CD4-positive, alpha-beta T cell treated with Interleukin-2 at 100 ng/mL for 4 hours (primary cell): ENCODE measurements around the gene IL22RA1.
A peak's percentile ranks its signal among the peaks of the same experiment; 100 is the strongest.

Experiments used
- DNase-seq: peaks from one replicate; pipeline ENCODE4 v3.0.0-alpha.2; 2020; ENCODE audit warnings: low spot score

The IL22RA1 gene

GRCh38 chr1:24165500-24165899 lies 22.6 kb upstream of the IL22RA1 start:
- no peak for DNase-seq

GRCh38 chr1:24164004-24164403 lies 21.1 kb upstream of the IL22RA1 start:
- no peak for DNase-seq

- DNase-seq: no peak
Observed at GRCh38 chr1:24162201-24162600, 19.3 kb upstream of the IL22RA1 start.

GRCh38 chr1:24161270-24161669 lies 18.3 kb upstream of the IL22RA1 start:
- no peak for DNase-seq

- no peak for DNase-seq
Observed at GRCh38 chr1:24159366-24159765, 16.4 kb upstream of the IL22RA1 start.

GRCh38 chr1:24157918-24158481 lies 15.1 kb upstream of the IL22RA1 start:
- DNase-seq: no peak

- DNase-seq: no peak
Observed at GRCh38 chr1:24156542-24157260, 13.8 kb upstream of the IL22RA1 start.

- no peak for DNase-seq
Observed at GRCh38 chr1:24155011-24155782, 12.3 kb upstream of the IL22RA1 start.

- DNase-seq: no peak
Observed at GRCh38 chr1:24154215-24154614, 11.3 kb upstream of the IL22RA1 start.

- DNase-seq: no peak
Observed at GRCh38 chr1:24152631-24153494, 9.9 kb upstream of the IL22RA1 start.

- no peak for DNase-seq
Observed at GRCh38 chr1:24151175-24151533, 8.2 kb upstream of the IL22RA1 start.

- peak; percentile 86 for DNase-seq
Observed at GRCh38 chr1:24150234-24151174, 7.6 kb upstream of the IL22RA1 start.

GRCh38 chr1:24149866-24150233 lies 6.9 kb upstream of the IL22RA1 start:
- DNase-seq: peak; percentile 63

- DNase-seq: no peak
Observed at GRCh38 chr1:24147816-24148215, 4.9 kb upstream of the IL22RA1 start.

- no peak for DNase-seq
Observed at GRCh38 chr1:24147194-24147593, 4.3 kb upstream of the IL22RA1 start.

GRCh38 chr1:24141311-24141997 lies 1.5 kb downstream of the IL22RA1 start:
- no peak for DNase-seq

- DNase-seq: no peak
Observed at GRCh38 chr1:24140741-24141181, 2.2 kb downstream of the IL22RA1 start.

- no peak for DNase-seq
Observed at GRCh38 chr1:24139841-24140425, 3.0 kb downstream of the IL22RA1 start.

GRCh38 chr1:24139222-24139489 lies 3.8 kb downstream of the IL22RA1 start:
- no peak for DNase-seq

- DNase-seq: no peak
Observed at GRCh38 chr1:24138476-24139221, 4.3 kb downstream of the IL22RA1 start.
